A673 (cell line): ENCODE data around the gene PTPRQ.

Experiments used
- CTCF ChIP-seq: fragments of 300-800, 200-600 bp; sonication (generic); conservative IDR thresholded peaks from 2 replicates; pipeline ENCODE4 v1.5.1; 2017; ENCODE audit warnings: low read depth, mild to moderate bottlenecking, antibody characterized with exemption, low read length, moderate library complexity, mixed read lengths
- EZH2 ChIP-seq: fragments of 200-600 bp; sonication (generic); IDR thresholded peaks from 2 replicates; pipeline ENCODE4 v1.6.1; 2017; ENCODE audit warnings: borderline replicate concordance, low read depth, mild to moderate bottlenecking, mixed read lengths, antibody characterized with exemption, low read length; ENCODE audit not compliant: poor library complexity, severe bottlenecking

DNA sequence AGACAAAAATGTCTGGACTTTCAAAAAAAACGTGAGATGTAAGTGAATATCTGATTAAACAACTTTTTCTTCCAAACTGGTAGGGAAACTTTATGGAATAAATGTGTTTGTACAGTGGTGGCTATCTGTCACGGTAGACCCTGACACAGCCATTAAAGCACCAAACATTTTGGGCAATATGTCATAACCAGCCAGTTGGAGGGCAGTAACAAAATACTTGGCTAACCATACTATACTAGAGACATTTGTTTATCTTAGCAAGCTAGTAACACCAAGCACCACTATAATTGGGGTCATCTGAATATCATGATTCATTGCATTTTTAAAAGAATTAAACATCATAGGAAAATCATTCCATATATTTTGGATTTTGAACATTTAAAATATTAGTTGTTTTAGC is 257.4 kb downstream of the PTPRQ start:
- no peak for TF ChIP-seq EZH2
- TF ChIP-seq CTCF = no peak
